GM18511 (cell line): ENCODE data around the gene WDR64.
"Not testable (repeated sequence)": the region's sequence is repeated elsewhere in the genome, so short reads cannot be mapped to it uniquely, and the experiment has no call there.

Experiments used
- ATAC-seq: cut with Tn5 transposase; IDR thresholded peaks from one replicate; pipeline ENCODE4 v1.9.1; 2021; ENCODE audit warnings: mild to moderate bottlenecking, moderate library complexity; ENCODE audit not compliant: unreplicated experiment

WDR64 gene

GRCh38 chr1:241735493-241735926 lies 83.4 kb downstream of the WDR64 start:
- ATAC-seq = not testable (repeated sequence)

DNA sequence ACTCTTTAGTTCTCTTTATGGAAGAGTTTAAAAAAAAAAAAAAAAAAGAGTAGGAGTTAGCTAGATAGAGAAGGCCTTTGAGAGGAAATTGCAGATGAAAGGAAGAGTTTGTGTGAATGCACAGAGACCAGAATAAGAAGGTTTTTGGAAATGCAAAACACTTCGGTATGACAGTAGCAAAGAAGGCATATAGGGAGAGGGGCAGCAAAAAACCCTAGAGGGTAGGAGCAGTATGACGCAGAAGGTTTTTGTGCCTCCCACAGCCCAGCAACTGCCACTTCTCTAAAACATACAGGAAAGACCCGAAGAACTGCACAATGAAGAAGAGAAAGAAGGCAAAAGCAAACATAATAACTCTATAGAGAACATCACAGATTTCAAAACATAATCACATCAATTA lies 84.3 kb downstream of the WDR64 start:
- no peak for ATAC-seq

DNA sequence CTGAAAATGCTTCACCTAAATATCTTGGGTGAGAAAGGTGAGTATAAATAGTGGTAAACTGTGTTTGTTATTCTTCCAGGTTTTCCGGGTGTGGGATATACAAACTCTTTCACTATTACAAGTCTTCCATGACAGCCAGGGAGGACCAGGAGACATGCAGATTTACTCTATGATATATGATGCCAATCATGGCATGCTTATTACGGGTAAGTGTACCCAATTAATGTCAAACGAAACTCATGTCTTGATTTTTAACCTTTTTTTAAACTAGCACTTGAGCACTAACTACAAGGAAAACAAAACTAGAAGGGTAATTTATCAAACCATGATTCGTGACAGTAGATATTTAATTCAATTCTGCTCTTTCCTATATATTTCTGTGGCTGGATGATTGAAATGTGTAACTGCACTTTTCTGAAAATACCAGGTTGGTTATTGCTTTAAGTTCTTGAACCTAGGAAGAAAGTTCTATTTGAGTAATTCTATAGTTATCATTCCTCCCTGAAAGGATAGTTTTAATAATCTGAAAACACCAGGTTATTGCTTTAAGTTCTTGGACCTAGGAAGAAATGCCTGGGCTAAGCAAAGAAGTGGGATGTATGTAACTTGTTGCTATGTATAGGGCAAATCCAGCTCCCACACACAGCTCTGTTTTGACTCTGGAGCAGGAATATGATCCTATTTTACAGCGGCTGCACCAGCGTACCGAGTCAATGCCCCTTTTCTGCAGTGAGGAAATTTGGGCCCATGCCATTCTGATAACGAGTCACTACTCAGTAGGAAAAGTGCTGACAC lies 86.4 kb downstream of the WDR64 start:
- no peak for ATAC-seq

DNA sequence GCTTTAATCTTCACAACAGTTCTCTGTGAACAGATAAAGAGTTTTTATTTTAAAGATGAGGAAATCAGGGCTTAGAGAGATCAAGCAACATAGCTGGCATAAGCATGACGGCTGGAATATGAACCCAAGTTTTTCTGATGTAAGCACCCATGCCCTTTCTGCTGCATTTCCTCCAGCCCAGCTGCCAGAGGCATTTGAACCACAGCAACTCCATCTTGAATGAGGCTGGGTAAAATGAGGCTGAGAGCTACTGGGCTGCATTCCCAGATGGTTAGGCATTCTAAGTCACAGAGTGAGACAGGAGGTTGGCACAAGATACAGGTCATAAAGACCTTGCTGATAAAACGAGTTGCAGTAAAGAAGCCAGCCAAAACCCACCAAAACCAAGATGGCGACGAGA lies 90.0 kb downstream of the WDR64 start:
- no peak for ATAC-seq

DNA sequence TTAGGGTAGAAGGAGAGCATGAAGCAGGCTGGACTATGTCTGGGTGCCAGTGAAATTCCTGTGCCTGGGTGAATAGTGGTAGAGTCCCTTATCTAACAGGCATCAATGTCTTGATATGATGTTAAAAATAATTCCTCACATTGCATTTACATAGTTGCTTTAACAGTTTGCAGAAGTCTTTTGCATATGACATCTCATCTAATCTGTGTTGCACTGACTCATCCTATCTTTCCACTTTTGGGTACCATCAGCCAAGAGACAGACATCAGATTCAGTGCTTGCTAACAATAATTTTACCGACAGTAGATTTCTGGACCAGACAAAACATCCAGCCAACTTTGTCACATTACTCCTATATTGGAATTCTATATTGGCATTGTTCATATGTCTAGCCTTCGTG lies 92.5 kb downstream of the WDR64 start:
- no peak for ATAC-seq

DNA sequence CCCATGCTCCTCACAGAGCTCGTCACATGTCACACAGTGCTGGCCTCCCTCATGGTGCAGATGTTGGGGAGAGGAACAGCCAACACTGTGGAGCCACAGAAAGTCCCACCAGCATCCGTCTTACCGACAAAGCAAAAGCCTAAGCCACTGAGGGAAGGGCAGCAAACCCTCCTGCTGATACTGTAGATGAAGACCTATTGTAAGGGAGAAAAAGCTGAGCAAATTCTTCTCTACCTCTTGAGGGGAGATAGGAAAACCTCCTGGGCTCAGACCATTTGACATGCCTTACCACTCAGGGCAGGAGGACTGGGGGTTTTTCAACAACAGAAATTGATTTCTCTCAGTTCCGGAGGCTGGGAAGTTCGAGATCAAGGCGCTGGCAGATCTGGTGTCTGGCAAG lies 95.9 kb downstream of the WDR64 start:
- ATAC-seq = no peak

- ATAC-seq = no peak
These were observed 97.2 kb downstream of the WDR64 start for GRCh38 chr1:241749041-241749944.

GRCh38 chr1:241749945-241750695 lies 98.0 kb downstream of the WDR64 start:
- no peak for ATAC-seq

DNA sequence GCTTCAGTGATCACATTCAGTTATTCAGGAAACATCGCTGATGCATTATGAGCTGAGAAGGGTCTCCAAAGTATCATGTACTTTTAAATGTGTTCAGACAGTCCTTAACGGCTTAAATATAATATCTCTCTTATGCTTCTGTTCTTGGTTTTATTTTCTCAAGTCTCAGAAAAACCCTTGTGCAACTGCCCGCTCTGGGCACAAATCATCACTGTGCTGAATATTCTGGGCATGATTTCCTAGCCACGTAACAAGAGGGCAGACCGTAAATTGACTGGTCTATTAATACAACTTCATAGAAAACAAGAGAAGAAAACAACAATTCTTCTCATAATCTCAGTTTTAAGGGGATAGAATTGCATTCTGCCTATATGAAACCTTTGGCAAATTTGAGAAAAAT lies 99.4 kb downstream of the WDR64 start:
- ATAC-seq = no peak

DNA sequence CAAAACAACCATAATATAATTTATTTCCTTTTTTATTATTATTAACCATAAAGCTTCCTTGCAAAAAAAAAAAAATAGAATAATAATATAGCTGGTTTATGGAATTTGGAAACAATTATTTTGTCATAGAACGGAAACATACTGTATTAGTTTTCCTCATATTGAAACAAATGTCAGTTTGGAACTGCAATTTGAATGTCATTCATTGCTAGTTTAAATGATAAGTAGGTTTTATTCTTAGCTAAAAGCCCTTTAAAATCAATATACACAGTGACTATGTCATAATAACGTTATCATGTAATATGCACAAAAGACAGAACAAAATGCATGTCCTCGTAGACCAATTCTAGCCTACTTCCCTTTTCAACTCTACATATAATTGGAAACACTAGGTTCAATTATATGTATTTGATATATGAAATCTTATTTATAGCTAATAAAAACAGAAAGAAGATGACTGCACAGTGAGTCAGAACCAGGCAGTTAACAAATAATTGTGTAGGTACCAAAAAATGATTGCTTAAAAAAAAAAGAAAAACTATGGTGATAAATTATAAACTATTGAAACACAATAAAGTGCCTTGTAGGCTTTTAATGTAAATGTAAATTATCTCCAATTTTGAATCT lies 110.7 kb downstream of the WDR64 start:
- ATAC-seq = no peak

DNA sequence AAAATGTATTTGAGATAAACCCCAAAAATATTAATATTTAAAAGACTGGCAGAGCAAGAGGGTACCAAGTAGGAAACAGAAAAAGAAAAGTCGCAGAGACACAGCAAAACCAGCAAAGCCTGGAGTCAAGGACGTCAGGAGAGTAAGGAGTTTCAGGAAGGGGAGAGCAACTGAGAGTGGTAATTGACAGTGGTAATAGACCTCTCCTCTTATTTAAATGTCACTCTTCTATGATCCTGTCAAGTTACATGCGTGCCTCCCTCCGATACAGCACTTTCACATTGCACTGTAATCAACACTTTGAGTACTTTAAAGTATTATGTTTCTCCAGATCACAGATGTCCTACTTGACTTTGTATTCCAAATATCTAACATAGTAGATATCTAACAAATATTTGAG lies 113.3 kb downstream of the WDR64 start:
- no peak for ATAC-seq

- ATAC-seq = no peak
These were observed 115.7 kb downstream of the WDR64 start for GRCh38 chr1:241767737-241768136.

GRCh38 chr1:241770115-241770514 lies 118.0 kb downstream of the WDR64 start:
- ATAC-seq = no peak

GRCh38 chr1:241771117-241771516 lies 119.0 kb downstream of the WDR64 start:
- no peak for ATAC-seq

DNA sequence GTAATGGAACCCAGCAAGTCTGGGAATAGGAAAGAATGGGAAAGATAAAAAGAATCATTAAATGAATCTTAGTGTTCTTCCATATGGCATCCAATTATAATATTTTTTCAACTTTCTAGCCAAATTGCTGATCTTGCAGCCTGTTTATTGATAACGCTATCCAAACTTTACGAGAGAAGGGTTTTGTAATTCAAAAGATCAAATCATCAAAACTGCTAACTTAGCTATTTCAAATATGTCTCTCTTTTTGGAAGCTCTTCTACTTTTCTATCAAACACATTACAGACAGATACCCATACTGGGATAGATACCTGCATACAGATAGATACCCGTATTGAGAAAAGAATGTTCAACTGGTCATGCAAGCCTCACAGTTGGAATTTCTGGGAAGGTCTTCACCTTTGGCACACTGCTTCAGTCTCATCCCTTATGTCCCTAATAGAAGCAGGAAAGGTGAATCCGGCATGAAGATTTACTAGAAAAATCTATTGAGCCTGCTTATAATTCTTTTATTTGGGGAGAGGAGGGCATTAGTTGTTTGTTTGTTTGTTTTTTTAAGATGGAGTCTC lies 120.9 kb downstream of the WDR64 start:
- no peak for ATAC-seq

GRCh38 chr1:241773991-241774390 lies 121.9 kb downstream of the WDR64 start:
- no peak for ATAC-seq

DNA sequence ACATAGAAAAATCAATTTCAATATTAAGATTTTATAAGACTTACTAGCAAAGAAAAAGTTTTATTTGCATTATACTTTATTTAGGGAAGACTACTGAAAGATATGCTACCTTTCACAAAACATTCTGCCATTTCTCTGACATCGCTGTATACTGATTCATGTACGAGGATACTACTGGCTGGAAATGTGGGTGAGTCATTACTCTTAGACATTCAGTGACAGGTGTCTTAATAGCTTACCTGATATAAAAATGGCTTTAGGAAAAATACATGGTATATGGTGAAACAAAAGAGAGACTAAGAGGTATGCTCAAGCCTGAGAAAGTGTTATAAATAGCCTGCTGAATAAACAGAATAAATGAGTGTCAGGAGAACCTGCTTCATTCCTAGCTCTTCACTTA lies 122.9 kb downstream of the WDR64 start:
- no peak for ATAC-seq

- ATAC-seq = no peak
These were observed 124.8 kb downstream of the WDR64 start for GRCh38 chr1:241776911-241777310.

GRCh38 chr1:241778117-241778516 lies 126.0 kb downstream of the WDR64 start:
- no peak for ATAC-seq

- no peak for ATAC-seq
These were observed 127.8 kb downstream of the WDR64 start for GRCh38 chr1:241779897-241780296.
